ENCODE data around the gene GHR.

GRCh38 chr5:42467572-42467971, 44.3 kb downstream of the GHR start:
- TF ChIP-seq POLR2AphosphoS5 (IDR thresholded peaks at IDR 0.05) (no peak), CTCF (IDR thresholded peaks at IDR 0.05) (no peak), POLR2A (IDR thresholded peaks at IDR 0.05) (no peak), EP300 (IDR thresholded peaks at IDR 0.05) (no peak)
